RKO (cell line): ENCODE results near the gene NAA35.
"Not testable (repeated sequence)": the region's sequence is repeated elsewhere in the genome, so short reads cannot be mapped to it uniquely, and the experiment has no call there.

Experiments used
- DNase-seq: peaks from one replicate; pipeline ENCODE4 v3.0.0-alpha.2; 2016; ENCODE audit warnings: low spot score

The NAA35 gene

GRCh38 chr9:86034863-86035734 lies 94.2 kb downstream of the NAA35 start:
- DNase-seq, result peak; percentile 71

DNA sequence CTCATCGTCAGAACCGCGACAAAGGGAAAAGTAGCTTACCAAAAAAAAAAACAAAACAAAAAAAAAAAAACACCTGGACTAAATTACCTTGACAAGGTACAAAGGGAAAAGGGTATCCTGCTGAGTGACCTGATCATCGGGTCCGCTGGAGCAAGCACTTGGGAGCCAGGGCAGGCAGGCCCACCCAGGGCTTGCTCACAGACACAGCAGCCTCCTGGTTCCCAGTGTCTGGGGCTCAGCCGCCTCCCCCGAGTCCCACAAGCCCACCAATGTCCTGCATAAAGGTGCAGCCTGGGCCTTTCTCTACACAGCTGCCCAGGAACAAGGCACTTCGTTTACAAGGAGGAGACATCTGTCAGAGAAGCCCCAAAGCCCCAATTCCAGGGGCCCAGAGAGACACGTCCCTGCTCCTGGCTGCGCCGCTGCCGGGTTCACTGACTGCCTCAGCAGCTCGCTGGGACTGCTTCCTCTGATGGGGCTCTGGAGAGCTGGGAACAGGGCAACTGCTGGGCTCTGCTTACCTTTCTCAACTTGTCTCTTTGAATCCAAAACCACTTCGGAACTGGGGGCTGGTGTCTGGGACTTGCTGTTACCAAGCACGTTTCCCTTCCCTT lies 95.0 kb downstream of the NAA35 start:
- no peak for DNase-seq

DNA sequence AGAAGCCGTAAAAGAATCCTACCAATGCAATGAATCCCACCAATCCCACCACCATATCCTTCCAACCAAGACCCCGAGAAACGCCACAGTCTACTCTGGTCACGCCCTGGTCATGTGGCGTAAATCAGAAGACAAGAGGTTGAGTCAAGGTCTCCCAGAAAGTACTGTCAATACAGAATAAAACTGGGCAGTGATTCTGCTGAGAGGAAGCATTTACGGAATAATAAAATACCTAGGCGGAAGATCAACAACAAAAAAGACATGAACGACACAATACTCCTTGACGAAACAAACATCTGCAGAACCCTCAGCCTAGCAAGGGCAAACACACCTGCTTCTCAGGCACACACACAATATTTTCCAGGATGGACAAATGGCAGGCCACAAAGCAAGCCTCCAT lies 95.6 kb downstream of the NAA35 start:
- no peak for DNase-seq

DNA sequence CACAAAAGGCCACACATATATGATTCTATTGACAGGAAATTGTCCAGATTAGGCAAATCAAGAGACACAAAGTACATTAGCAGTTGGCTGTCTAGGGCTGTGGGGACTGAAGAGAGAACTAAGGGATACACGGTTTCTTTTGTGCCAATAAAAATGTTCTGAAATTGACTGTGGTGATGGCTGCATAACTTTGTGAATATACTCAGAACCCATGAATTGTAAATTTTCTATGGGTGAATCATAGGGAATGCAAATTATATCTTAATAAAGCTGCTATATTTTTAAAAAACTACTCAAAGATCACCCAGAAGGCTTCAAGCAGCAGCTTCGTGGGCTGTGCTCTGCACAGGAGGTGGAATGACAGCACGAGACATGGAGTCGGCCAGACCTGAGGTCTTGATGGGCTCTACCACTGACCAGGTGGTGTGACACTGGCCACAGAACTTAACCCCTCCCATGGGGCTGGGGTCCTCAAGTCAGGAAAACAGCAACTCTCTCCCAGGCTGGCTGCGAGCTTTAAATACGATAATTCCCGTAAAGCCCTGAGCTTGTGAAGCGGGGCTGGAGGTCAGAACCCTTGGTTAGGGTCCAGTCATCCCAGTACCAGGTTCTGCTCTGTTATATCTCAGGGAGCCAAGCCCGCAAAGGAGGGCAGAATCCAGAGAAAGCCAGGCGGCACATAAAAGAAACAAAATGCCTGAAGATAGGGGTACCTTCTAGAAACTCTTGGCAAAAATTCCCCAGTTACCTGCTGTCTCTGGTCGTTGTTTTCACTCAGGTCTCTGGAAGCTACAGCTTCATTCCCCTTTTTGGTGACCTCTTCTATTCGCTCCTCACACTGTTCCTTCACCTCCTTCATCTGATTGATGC lies 99.3 kb downstream of the NAA35 start:
- DNase-seq, result no peak

DNA sequence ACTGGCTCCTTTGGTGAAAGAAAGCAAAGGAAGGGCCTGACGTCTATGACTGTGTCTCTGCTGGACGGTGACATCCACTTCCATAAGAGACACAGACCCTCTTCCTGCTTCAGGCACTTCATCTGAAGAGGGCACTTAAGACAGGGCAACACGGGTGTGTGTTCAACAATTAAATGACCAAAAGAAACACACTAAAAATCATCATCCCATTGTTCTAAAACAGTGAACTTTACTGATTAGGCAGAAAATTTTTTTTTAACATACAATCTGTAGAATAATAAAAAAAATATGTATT lies 99.9 kb downstream of the NAA35 start:
- DNase-seq, result no peak

DNA sequence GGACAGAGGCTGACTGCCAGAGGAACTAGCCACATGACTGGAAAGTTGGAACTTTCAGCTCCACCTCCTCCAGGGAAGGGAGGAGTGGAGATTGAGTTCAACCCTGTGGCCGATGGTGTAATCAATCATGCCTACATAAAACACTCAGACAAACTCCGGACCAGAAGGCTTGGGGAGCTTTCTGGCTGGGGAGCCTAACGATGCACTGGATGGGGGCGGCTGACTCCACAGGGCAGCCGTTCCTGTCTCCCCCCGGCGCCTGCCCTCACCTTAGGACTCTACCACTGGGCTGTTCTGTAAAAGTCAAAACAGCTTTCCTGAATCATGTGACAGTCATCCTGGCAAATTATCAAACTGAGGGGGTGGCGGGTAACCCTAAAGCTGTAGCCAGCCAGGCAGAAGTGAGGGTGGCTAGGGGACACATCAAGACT lies 100.4 kb downstream of the NAA35 start:
- no peak for DNase-seq

- no peak for DNase-seq
Measured at GRCh38 chr9:86042199-86042978, 101.4 kb downstream of the NAA35 start.

- no peak for DNase-seq
Measured at GRCh38 chr9:86043586-86043985, 102.6 kb downstream of the NAA35 start.

DNA sequence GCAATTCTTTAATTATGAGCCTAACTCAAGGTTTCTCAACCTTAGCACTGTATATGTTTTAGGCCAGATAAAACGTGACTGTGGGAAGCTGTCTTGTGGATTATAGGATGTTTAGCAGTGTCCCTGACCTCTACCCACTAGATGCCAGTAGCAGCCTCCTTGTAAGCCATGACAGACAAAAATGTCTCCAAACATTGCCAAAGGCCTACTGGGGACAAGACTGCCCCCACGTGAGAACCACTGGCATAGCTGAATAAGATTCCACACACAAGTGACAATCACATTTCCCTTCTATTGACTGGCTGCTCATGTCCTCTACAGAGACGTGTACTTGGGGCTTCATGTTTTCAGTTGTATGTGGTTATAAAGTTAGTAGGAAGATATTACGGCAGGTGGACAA lies 103.1 kb downstream of the NAA35 start:
- no peak for DNase-seq

DNA sequence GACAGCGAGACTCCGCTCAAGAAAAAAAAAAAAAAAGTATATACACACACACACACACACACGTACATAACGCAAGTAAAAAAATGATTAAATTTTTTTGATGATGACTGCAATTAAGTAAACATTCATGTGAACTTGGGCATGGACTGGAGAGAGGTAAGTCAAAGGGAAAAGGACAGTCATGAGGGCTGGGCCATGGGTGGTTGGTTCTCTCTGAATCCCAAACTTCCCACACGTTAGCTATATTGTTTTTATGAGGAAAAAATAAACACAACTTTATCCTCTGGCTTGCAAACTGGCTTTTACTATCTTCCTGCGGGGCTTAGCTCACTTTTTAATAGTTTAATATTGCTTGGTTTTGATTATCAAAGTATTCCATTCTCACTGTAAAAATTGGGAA lies 104.7 kb downstream of the NAA35 start:
- DNase-seq, result no peak

- no peak for DNase-seq
Measured at GRCh38 chr9:86046071-86046636, 105.2 kb downstream of the NAA35 start.

- DNase-seq, result no peak
Measured at GRCh38 chr9:86046930-86047341, 106.0 kb downstream of the NAA35 start.

GRCh38 chr9:86047361-86047760 lies 106.4 kb downstream of the NAA35 start:
- DNase-seq, result no peak

- not testable (repeated sequence) for DNase-seq
Measured at GRCh38 chr9:86048018-86048742, 107.2 kb downstream of the NAA35 start.

- DNase-seq, result no peak
Measured at GRCh38 chr9:86052556-86053468, 111.9 kb downstream of the NAA35 start.

- no peak for DNase-seq
Measured at GRCh38 chr9:86054695-86055094, 113.7 kb downstream of the NAA35 start.

DNA sequence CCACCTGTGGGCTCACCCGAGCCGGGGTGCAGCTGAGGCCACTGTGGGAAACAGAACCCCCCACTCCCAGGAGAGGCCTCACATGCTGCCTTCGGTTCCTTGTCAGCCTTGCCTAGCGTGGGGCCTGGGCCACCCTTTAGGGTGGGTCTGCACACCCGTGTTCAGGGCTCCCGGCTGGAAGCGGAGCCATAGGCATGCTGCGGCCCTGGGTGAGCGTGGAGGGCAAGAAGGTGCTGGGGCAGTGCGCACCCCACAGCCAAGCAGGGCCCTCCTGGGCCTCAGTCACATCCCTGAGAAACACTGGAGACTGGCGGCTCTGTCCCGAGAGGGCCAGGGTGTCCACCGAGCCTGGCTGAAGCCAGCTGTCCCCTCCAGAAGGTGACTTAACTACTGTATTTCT lies 116.5 kb downstream of the NAA35 start:
- no peak for DNase-seq

- no peak for DNase-seq
Measured at GRCh38 chr9:86061972-86062739, 121.2 kb downstream of the NAA35 start.
